SKM-1 treated with dmso at 0.1 percent for 144 hours (cell line): ENCODE results near the gene USPL1.

ENCODE experiments used
- DNase-seq: peaks from one replicate; lab custom pipeline; 2025; ENCODE audit not compliant: unreplicated experiment; lab: John Stamatoyannopoulos, UW

The USPL1 gene

GRCh38 chr13:30696278-30697176 lies 78.8 kb downstream of the USPL1 start:
- DNase-seq: peak; percentile 80

DNA sequence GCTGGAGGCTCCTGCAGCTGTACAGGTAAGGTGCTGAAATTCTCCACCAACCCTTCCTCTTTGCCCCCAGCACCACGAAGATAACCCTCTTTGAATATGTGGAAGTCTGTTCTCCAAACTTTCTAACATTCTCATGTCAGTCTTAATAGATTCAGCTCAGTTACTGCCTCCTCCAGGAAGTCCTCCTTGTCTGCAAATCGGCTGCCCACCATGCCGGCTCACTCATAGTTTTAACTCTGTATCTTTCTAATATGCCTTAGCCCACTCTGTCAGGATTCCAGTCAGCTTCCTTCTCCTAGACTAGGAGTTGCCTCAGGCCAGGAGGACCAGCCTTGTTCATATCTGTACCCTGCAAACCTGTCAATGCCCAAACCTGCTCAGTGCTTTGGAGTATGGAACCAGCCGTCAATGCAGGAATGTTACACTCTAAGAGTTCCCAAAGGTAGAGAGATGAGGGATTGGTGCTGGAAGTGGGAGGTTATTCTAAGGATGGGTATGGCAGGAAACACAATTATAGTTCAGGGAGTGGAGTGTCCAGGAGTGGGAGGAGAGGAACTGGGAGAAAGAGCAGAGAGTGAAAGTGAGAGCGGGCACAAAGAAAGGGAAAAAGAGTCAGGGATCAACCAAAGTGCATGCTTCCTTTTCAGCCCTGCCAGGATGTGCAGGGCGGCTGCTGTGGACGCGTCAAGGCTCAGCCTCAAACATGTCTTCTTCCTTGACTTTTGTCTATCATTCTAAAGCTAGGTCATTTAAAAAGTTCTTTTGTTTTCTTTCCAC lies 79.6 kb downstream of the USPL1 start:
- DNase-seq: no peak

- DNase-seq: no peak
Observed at GRCh38 chr13:30697996-30698401, 80.3 kb downstream of the USPL1 start.

- no peak for DNase-seq
Observed at GRCh38 chr13:30698488-30699005, 80.8 kb downstream of the USPL1 start.

DNA sequence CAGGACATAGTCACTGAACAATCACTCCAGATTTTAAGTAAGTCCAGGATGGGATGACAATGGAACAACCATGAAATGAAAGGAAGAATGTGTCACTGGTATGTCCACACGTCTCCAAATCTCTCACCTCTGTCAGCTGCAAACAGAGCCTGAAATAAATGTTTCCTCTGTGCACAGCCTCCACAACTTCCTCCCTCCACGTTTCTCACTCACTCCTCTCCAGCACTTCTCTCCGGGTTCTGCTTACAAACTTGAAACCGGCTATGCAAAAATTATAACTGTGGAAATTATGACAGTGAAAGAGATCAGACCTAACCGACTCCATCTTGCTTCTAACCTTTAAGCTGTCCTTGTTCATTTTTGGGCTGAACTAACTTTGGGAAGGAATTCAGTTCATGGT lies 82.6 kb downstream of the USPL1 start:
- DNase-seq: no peak

DNA sequence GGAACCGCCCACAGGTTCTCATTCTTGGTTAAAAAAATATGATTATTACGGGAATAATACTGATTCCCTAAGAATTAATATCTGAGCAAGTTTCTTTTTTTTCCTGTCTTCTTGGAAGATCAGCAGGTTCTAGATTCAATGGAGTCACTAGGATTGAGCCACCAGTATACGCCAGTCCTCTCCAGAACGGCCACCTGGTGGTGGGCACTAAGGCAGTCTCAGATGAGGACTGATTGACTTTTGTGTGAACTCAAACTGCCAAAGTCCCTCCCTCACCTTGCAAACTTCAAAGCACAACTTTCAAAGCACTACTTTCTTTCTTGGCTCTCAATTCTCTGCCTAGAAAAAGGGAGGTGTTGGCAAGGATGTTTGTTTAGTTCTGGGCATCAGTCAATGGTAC lies 84.3 kb downstream of the USPL1 start:
- DNase-seq: no peak

- no peak for DNase-seq
Observed at GRCh38 chr13:30704596-30704995, 86.9 kb downstream of the USPL1 start.

DNA sequence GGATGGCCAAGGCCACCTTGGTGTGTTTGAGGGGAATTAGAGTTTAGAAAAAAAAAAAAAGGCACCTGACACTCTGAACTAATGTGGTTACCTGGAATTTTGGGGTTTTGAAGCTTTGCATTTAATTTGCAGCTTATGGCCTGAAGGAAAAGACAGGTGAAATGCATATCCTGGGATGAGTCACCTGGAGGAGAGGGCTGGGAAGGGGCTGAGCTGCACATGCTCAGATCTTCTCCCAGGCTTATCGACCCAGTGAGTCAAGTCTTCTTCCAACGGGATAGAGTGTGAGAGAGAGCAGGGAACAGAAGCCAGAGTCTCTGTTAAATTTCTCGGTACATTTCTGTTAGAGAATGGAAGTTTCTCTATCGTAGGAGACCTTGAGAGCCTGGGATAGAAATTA lies 88.0 kb downstream of the USPL1 start:
- no peak for DNase-seq

DNA sequence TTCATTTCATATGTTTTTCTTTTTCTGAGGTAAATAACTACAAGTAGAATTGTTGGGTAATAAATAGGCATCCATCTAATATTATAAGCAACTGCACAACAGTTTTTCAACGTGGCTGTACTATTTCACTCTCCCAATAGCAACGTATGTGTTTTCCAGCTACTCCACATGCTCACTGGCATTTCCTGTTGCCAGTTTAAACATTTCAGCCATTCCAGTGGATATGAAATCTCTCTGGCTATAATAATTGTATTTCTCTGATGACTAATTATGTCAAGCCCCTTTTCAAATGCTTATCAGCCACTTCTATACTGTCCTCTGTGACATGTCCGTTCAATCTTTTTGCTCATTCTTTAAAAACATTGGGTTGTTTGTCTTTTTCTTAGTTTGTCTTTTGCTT lies 90.8 kb downstream of the USPL1 start:
- no peak for DNase-seq
